Type B pancreatic cell (in vitro differentiated cells): Measurements from ENCODE around the gene COL1A1. TPM values are rescaled to one million over a fixed set of nuclear protein-coding genes. Genes with fewer than 3 reads are reported as not detected.

ENCODE experiments used
- DNase-seq: peaks from one replicate; pipeline ENCODE4 v3.0.0; 2021; ENCODE audit warnings: mixed read lengths; ENCODE audit not compliant: unreplicated experiment; ENCODE audit errors: extremely low spot score
- H3K27ac Mint-ChIP-seq: 2 replicates; pipeline ENCODE4 v1.8.0; 2021; ENCODE audit warnings: mild to moderate bottlenecking, mixed read lengths
- H3K27me3 Mint-ChIP-seq: 2 replicates; pipeline ENCODE4 v1.8.0; 2021; ENCODE audit warnings: mixed read lengths
- H3K36me3 Mint-ChIP-seq: 2 replicates; pipeline ENCODE4 v1.8.0; 2021; ENCODE audit warnings: mixed read lengths
- H3K4me1 Mint-ChIP-seq: one replicate; pipeline ENCODE4 v1.8.0; 2021; ENCODE audit warnings: mixed read lengths; ENCODE audit not compliant: unreplicated experiment
- H3K4me3 Mint-ChIP-seq: 2 replicates; pipeline ENCODE4 v1.8.0; 2021; ENCODE audit warnings: mild to moderate bottlenecking, mixed read lengths
- H3K9me3 Mint-ChIP-seq: 2 replicates; pipeline ENCODE4 v1.8.0; 2021; ENCODE audit warnings: mixed read lengths
- CTCF ChIP-seq: fragments of 200-600 bp; sonication (generic); conservative IDR thresholded peaks from 2 replicates; pipeline ENCODE4 v1.5.0; 2021; ENCODE audit warnings: antibody characterized with exemption, mild to moderate bottlenecking
- total RNA-seq: library from RNA; stranded (reverse); gene quantifications from 2 replicates; pipeline ENCODE4 v1.2.1, GENCODE V29; 2021; ENCODE audit warnings: low replicate concordance

Gene COL1A1
- total RNA-seq, 1 donor from 2014 or later, result 201 TPM

DNA sequence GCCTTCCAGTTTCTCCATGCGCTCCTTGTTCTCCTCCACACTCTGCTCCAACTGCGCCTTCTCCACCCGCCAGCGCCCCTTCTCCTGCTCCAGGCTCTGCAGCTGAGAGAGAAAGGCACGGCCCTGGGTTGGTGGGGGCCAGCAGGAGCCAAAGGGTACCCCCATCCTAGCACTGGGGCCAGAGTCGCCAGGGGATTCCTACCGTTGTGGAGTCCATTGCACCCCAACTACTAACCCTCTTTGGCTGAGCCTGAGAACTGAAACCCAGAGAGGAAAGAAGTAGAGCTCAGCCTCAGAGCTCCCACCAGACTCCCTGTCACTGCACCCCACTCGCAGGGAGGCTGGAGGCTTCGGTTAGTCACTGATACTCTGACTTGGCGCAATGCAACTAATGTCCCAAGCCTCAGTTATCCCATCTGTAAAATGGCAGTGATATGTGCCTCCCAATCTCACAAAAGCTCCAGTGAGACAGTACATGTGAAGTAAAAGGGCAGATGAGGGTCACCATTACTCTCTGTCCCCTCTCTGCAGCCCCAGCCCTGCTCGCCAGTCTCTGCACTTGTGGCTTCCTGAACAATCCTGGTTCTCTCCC, 65.2 kb downstream of the COL1A1 start:
- Mint-ChIP-seq H3K9me3 (no peaks in the 10 kb centered on the region), H3K27me3 (peaks cover 6% of the 10 kb centered on the region), H3K4me1 (peaks cover 24% of the 10 kb centered on the region), H3K27ac (no peak overlapping the region), H3K36me3 (peaks cover 31% of the 10 kb centered on the region), H3K4me3 (no peak overlapping the region)
- TF ChIP-seq CTCF, result no peak
- DNase-seq, result peak; percentile 57

DNA sequence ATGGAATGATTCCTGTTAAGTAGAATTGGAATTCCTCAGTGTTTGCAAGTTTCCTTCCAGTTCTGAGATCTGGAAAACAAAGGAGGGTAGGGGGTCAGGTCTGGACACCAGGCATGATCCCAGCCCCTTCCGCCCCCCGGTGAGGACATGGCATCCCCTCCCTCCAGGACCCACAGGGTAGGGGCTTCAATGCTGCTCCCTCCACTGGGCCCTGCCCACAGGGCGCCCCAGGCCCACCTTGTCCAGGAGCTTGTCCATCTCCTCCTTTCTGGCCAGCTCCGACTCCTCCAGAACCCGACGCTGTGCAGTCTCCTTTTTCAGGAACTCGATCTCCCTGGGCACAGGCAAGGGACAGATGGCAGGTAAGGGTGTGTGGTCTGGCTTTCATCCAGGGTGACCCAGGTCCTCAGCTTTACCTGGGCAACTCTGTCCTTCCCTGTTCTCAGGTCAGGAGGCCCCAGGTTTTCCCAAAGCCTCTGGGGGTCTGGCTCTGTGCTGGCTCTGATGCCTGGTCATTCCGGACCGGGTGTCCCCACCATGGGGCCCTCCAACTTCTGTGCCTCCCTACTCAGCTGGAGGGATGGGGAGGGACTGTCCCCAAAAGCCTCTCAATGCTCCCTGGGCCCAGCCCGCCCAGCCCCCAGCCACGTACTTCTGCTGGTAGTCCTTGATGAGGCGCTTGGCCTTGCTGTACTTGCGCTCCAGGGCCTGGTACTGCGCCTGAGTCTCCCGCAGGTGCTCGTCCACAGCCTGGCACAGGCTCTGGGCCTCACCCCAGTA, 65.9 kb downstream of the COL1A1 start:
- H3K9me3 Mint-ChIP-seq, result no peaks in the 10 kb centered on the region
- H3K4me3 Mint-ChIP-seq, result no peak overlapping the region
- DNase-seq, result no peak
- H3K27ac Mint-ChIP-seq, result no peak overlapping the region
- no peak for TF ChIP-seq CTCF
- peaks cover 28% of the 10 kb centered on the region for H3K4me1 Mint-ChIP-seq
- H3K36me3 Mint-ChIP-seq, result peaks cover 31% of the 10 kb centered on the region
- peaks cover 11% of the 10 kb centered on the region for H3K27me3 Mint-ChIP-seq

DNA sequence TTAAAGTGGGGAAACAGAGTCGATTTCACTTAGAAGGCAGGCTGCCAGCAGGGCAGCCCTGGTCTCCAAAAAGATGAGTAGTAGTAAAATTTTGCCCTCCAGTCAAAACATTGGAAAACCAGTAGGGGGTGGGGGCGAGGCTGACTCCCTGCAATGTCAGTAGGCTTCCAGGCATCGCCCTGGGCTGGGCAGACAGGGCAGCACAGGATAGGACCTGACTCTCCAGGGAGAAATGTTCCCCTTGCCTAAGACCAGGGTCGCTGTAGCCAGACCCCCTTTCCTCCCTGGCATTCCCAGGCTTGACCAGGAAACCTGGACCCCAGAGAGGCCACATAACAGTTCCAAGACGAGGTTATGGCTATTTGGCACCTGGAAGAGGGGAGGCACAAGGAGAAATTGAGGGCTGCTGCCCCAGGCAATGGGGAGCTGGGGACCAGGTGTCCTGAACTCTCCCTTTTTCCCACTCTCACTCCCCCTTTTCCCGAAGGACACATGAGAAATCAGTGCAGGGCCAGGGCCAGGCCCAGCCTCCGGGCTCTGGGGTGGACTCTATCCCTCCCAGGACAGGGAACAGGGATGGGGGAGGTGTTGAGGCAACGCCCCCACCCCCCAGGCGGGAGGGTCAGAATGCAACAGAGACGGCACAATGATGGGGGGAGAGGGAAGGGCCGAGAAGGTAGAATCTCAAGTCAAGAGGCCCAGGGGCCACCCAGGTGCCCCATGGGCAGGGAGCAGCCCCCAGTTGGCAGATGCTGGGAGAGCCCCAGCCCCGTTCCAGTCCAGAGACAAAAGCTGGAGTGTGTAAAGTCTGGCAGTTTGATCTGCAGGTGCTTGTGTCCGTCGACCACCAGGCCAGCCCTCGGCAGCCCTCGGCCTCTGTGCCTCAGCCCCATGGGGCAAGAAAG, 67.0 kb downstream of the COL1A1 start:
- Mint-ChIP-seq H3K27me3 (peaks cover 14% of the 10 kb centered on the region), H3K4me3 (no peak overlapping the region), H3K27ac (no peak overlapping the region), H3K4me1 (peaks cover 20% of the 10 kb centered on the region), H3K9me3 (no peaks in the 10 kb centered on the region), H3K36me3 (peaks cover 24% of the 10 kb centered on the region)
- TF ChIP-seq CTCF, result no peak
- DNase-seq, result no peak

DNA sequence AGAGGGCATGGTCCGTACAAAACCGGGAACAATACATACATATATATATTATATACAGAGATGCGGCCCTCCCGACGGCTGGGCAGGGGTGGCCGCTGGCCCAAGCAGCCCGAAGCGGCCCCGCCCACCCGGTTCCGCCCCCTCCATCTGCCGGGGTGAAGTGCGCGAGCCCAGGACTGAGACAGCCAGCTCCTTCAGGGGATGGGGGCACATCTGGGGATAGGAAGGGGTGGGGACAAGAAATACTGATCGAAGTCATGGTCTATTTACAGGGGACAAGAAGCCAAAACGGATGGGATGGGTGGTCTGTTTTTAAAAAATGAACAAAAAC, 67.7 kb downstream of the COL1A1 start:
- peaks cover 20% of the 10 kb centered on the region for H3K4me1 Mint-ChIP-seq
- DNase-seq, result no peak
- H3K4me3 Mint-ChIP-seq, result no peak overlapping the region
- TF ChIP-seq CTCF, result no peak
- no peaks in the 10 kb centered on the region for H3K9me3 Mint-ChIP-seq
- peaks cover 24% of the 10 kb centered on the region for H3K36me3 Mint-ChIP-seq
- H3K27ac Mint-ChIP-seq, result no peak overlapping the region
- H3K27me3 Mint-ChIP-seq, result peaks cover 16% of the 10 kb centered on the region

Other genes starting within 250 kb of the COL1A1 start
- 3.1 and 10.4 TPM in 2 replicates for gene DLX4, start 232.4 kb downstream of the COL1A1 start, total RNA-seq
- 15.9 and 16.7 TPM in 2 replicates for gene DLX3, start 206.4 kb downstream of the COL1A1 start, total RNA-seq
- 20.3 and 27.3 TPM in 2 replicates for gene ITGA3, start 145.5 kb downstream of the COL1A1 start, total RNA-seq
- gene PDK2, start 106.3 kb downstream of the COL1A1 start, total RNA-seq, result 29.9 and 44.9 TPM in 2 replicates
- 2.2 and 14.1 TPM in 2 replicates for gene SAMD14, start 71.5 kb downstream of the COL1A1 start, total RNA-seq
- 45.6 and 51.5 TPM in 2 replicates for gene PPP1R9B, start 51.0 kb downstream of the COL1A1 start, total RNA-seq
- 0.72 TPM in 1 of 2 replicates, not detected in the other for gene SGCA, start 35.6 kb downstream of the COL1A1 start, total RNA-seq
- gene TMEM92, start 72.8 kb upstream of the COL1A1 start, total RNA-seq, result 1.6 and 1.8 TPM in 2 replicates
- 23.5 and 38.8 TPM in 2 replicates for gene XYLT2, start 144.5 kb upstream of the COL1A1 start, total RNA-seq
- 66.6 and 76.9 TPM in 2 replicates for gene MRPL27, start 171.6 kb upstream of the COL1A1 start, total RNA-seq
- 6.2 and 18.7 TPM in 2 replicates for gene EME1, start 171.6 kb upstream of the COL1A1 start, total RNA-seq
- gene LRRC59, start 195.9 kb upstream of the COL1A1 start, total RNA-seq, result 75.3 and 104 TPM in 2 replicates
- gene ACSF2, start 224.6 kb upstream of the COL1A1 start, total RNA-seq, result 57.3 and 75.0 TPM in 2 replicates